Upper lobe of left lung (tissue), 4 donors: ENCODE measurements around the gene OR13J1.

Source experiments
- CTCF ChIP-seq, 6 experiments: fragments of 450-650 bp in 4 of 6; fragments of 200-600 bp in 2 of 6; sonication (generic) in 2 of 6; IDR thresholded peaks; one replicate each; pipeline ENCODE4 v1.5.1; 2016 to 2019; ENCODE audit warnings: antibody characterized with exemption in 6 of 6
- POLR2A ChIP-seq, 4 donors: fragments of 450-650 bp; IDR thresholded peaks; one replicate each; pipeline ENCODE4 v1.5.1; 2016 to 2017; ENCODE audit warnings: antibody characterized with exemption in 4 of 4, mild to moderate bottlenecking in 2 of 4

- TF ChIP-seq CTCF (IDR thresholded peaks at IDR 0.05) (peak in 5 of 6 experiments; percentile 23 to 63 (median 56)), POLR2A (IDR thresholded peaks at IDR 0.05) (peak in 1 of 4 donors; percentile 45)
Measured at GRCh38 chr9:35910613-35911359, 40.6 kb upstream of the OR13J1 start.
